GM18951 (cell line): ENCODE data around the gene TRAPPC3.
A peak's percentile ranks its signal among the peaks of the same experiment; 100 is the strongest.

ENCODE experiments used
- POLR2A ChIP-seq: IDR thresholded peaks from 4 replicates; pipeline ENCODE4 v1.6.1; 2011; ENCODE audit warnings: mild to moderate bottlenecking; ENCODE audit not compliant: insufficient read length, insufficient read depth; ENCODE audit errors: extremely low read depth
- in situ Hi-C: fragments of 300-500 bp; cut with MboI; formaldehyde crosslinking; loops from one replicate; pipeline ENCODE4 v1.12.0; 2022; ENCODE audit warnings: low sequenced_read_pairs, mixed read lengths, inconsistent platforms; ENCODE audit not compliant: unreplicated experiment

TRAPPC3 gene

DNA sequence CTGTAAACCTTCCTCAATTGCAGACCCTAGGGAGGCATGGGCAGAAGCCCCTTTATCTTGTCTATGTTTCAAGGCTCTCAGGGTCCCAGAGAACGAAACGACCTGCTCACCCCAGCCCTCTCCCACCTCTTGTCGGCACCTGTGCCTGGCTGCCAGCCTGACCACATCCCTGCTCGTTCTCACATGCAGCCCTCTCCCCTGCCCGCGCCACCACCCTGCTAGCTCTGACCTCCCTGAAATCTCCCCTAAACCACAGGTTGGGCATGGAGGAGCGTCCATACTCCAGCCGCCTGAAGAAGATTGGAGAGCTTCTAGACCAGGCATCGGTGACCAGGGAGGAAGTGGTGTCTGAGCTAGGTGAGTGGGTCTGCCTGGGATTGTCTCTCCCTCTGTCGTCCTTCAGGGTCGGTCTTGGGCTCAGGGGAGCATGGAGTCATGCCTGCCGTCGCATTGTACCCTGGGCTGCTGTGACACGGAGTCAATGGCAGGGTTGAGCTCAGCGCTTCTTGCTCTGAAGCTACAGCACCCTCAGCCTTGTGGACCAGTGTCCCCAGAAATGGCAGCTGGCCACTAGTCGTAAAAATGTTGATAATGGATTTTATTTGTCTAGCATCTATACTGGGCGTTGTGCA is 57.0 kb downstream of the TRAPPC3 start:
- in situ Hi-C loops, result no loop called here
- no peak for TF ChIP-seq POLR2A

DNA sequence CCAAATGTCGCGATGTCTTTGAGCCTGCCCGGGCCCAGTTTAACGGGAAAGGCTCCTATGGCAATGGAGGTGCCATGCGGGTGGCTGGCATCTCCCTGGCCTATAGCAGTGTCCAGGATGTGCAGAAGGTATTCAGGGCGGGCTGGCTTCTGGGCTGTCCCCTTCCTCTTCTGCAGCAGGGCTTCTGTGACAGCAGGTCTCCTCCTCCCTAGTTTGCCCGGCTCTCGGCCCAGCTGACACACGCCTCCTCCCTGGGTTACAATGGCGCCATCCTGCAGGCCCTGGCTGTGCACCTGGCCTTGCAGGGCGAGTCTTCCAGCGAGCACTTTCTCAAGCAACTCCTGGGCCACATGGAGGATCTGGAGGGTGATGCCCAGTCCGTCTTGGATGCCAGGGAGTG is 57.6 kb downstream of the TRAPPC3 start:
- in situ Hi-C loops, result no loop called here
- TF ChIP-seq POLR2A, result no peak

DNA sequence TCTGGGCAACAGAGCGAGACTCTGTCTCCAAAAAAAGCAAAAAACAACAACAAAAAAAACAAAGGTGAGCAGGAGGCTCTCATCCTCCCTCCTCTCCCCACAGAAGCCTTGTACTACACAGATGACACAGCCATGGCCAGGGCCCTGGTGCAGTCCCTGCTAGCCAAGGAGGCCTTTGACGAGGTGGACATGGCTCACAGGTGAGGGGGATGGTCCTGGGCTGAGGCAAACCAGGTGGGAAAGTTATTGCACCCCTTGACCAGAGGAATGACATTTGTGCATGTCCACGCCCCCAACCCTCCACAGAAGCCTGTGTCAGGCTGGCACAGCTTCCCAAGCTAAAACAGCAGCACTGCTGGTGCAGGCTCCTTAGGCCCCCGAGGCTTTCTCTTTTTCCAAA is 58.1 kb downstream of the TRAPPC3 start:
- no peak for TF ChIP-seq POLR2A
- in situ Hi-C loops, result no loop called here

DNA sequence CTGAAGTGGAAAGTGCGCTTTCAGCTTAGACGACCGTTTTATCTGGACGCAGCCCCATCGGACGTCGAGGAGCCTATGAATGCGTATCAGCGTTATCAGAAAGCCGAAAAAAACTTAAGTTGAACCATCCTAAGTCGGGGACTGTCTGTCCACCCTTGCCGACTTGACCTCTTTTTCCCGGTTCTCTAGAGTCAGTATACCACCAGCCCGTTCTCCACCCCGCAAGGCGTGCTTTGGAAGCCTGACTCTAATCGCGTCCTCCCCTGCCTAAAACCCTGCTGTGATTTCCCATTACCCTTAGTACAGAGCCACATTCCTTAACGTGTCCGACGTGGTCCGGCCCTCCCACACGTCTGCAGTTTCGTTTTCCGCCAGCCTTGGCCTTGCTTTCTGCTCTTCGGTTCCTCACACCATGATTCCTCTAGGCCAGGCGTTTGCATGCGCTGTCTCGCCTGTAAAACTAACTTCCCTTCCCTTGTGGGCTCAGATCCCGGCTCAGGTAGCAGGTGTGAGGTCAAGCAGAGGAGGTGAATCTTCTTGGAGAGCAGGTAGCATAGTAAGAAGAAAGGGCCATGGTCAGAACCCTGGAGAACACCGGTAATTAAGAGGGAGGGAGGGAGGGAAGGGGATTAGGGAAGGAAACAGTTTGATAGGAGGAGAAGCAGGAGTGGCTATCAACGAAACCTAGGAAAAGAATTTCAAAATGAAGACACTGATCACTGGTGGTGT is 59.7 kb downstream of the TRAPPC3 start:
- in situ Hi-C loops, result no loop called here
- TF ChIP-seq POLR2A, result no peak

DNA sequence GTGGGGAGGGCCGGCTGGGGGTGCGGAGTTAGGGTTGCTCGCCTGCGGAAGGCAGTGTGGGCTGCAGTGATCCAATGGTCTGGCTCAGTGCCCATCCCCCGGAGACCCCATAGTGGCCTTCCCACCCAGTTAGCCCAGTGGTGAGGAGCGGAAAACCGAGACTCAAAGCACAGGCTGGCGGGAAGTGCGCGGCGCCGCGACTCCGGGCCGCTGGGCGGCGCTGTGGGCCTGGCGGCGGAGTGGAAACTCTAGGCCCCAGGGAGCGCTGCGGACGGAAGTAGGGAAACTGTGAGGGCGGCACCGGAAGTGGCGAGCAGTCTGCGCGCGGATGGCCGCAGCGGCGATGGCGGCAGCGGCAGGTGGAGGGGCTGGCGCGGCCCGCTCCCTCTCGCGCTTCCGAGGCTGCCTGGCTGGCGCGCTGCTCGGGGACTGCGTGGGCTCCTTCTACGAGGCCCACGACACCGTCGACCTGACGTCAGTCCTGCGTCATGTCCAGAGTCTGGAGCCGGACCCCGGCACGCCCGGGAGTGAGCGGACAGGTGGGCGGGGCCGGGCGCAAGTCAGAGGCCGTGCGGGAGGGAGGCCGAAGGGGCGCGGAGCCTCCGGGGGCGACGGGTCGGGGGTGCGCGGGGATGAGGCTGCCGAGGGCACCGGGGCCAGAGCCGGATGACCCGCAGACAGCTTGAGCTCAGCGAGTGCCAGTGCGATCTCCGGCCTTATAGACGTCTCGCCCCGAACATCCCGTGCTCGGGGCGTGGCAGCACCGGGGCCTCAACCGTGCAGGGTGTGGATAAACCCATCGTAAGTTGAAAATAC is 60.5 kb downstream of the TRAPPC3 start, which contains the start of gene ADPRS:
TSS of gene ADPRS (plus strand) at position 316 of the 816 bp plus-strand sequence. CDS start at position 329, 13 bp downstream.
- in situ Hi-C loops, result no loop called here
- peak; percentile 98 for TF ChIP-seq POLR2A

DNA sequence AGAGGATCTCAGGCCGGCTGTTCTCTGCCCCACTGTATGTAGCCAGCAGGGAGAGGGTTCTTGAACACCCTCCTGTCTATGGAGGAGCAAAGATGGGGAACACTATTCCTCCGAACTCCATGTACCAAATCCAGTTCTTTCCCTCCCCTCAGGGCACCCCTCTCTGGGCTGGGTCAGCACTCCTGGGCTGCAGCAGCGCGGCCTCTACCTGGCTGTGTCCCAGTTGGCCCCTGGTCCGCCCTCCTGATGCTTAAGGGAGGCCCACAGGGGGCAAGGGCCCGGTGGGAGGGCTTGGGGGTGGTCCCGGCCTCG is 61.1 kb downstream of the TRAPPC3 start:
- in situ Hi-C loops, result no loop called here
- TF ChIP-seq POLR2A, result no peak

DNA sequence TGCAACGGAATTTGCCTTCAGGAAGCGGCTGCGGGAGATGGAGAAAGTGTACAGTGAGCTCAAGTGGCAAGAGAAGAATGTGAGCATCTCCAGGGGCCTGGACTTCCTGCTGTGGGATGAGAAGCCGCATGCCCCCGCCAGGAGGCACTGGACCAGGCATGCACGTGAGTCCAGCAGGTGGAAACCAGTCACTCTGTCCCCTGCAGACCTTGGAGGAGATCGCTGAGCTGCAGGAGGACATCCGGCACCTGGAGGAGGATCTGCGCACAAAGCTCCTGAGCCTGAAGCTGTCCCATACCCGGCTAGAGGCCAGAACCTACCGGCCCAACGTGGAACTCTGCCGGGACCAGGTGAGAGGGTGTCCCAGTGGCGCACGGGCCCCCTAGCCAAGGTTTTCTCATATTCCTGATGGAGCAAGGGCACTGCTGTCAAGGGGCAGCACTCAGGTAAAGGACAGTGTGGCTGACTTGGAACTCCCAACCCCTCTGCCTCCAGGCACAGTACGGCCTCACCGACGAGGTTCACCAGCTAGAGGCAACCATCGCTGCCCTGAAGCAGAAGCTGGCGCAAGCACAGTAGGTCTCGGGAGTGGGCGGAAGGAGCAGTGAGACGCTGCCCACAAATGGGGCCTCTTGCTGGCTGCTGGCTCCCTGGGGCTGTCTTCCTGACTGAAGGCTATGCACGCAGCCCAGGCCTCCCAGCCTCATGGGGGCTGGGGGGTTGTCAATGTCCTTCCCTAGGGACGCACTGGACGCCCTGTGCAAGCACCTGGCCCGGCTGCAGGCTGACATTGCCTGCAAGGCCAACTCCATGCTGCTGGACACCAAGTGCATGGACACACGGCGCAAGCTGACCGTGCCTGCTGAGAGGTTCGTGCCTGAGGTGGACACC is 61.8 kb downstream of the TRAPPC3 start:
- TF ChIP-seq POLR2A, result no peak
- in situ Hi-C loops, result no loop called here
